Myocyte (in vitro differentiated cells): Measurements from ENCODE around the gene MYH14. TPM values are rescaled to one million over a fixed set of nuclear protein-coding genes. Genes with fewer than 3 reads are reported as not detected.
"Not testable (repeated sequence)": the region's sequence is repeated elsewhere in the genome, so short reads cannot be mapped to it uniquely, and the experiment has no call there.

Source experiments
- DNase-seq: peaks from one replicate; pipeline ENCODE4 v3.0.0-alpha.2; 2012; ENCODE audit warnings: low read depth
- total RNA-seq: library from RNA; depleted of rRNA; stranded (reverse); fragments of >200 nt; gene quantifications from 2 replicates; pipeline ENCODE4 v1.2.3, GENCODE V29; 2014

The MYH14 gene
- total RNA-seq, 1 donor from 2014 or later, result not detected

DNA sequence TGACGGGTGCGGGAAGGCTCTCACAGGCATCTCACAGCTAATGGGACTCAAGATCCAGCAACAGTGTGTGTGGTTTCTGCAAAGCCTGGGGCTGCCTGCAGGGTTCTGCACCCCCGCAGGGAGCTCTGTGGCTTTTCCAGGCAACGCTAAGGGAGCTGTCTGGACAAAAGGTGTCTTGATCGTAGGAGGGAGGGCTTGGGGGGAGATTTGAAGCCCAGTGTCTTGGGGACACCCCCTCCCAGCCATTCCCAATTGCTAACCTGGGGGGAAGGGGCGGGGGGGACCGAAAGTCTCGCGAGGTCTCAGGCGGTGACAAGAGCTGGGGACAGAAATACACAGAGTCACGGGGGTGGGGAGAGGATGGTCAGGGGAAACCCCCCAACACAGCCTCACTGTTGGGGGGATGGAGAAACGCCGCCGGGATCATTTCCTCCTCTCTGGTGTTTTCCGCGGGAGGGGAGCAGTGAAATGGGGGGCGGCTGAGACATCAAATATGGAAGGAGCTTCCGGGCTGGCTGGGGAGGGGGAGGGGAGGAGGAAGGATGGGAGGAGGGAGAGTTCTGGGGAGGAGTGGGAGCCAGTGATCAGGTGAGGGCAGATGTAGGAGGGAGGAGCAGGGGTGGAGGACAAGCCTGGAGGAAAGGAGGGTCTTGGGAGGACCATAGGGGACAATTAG, 112.5 kb downstream of the MYH14 start:
- no peak for DNase-seq

DNA sequence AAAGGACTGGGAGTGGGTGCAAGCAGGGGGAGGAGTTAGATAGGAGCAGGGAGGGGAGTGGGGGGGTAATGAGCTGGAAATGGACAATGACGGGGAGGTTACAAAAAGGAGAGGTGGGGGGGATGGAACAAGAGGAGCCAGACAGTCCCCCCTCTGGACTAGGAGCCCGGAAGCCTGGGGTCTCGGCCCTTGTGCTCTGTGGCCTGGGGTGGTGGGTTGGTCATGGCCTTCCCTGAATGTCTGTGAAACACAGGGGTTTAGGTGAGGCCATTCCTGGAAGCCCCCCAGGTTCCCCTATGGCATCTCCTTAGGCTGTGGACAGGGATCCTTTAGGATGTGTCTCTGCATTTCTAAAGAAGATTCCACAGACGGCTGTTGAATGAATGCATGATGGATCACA, 113.7 kb downstream of the MYH14 start:
- no peak for DNase-seq

DNA sequence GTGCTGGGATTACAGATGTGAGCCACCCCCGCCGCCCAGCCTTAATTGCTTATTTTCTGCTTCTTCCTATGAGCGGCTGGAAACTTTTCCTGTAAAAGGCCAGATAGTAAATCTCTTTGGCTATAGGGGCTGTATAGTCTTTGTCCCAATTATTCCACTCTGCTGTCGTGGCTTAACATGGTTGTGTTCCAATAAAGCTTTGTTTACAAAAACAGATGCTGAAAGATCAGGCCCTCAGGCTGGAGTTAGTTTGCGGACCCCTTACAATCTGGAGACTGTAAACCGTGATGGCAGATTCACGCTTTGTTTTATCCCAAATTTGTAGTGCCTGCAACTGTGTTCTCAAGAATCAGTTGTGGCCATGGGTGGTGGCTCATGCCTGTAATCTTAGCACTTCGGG, 115.0 kb downstream of the MYH14 start:
- DNase-seq, result no peak

DNA sequence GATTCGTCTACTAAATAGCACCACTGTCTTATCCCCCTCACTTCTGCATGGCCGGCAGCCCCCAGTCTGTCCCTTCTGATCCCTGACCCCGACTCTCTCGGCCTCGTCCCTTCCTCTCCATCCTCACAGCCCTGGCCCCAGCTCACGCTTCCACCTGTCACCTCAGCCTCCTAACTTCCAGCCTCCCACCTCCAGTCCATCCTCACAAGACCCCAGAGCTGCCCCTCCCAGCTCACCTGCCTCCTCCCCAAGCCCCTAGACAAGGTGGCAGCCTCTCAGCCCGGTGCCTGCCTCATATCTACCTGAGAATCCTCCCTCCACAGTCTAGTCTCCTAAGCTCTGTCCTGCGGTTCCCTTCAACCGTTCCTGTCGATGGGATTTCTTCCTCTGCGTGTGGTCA, 115.7 kb downstream of the MYH14 start:
- DNase-seq, result no peak

DNA sequence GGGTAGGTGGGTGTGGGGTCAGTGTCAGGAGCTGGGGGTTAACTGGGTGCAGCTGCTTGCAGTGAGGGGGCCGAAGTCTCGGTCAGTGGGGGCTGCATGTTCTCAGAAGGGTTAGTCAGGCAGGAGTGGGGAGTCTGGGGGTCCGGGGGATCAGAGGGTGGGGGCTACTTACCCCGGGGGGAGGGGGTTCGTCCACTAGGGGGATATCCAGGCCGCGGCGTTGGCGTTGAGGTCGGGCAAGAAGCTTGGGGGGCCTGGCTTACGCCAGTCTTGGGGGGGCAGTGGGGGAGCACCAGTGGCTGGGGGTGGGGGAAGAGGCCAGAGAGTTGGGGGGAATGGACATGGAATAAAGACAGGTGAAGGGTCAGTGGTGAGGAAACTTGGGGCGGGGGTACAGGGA, 116.6 kb downstream of the MYH14 start:
- no peak for DNase-seq

DNA sequence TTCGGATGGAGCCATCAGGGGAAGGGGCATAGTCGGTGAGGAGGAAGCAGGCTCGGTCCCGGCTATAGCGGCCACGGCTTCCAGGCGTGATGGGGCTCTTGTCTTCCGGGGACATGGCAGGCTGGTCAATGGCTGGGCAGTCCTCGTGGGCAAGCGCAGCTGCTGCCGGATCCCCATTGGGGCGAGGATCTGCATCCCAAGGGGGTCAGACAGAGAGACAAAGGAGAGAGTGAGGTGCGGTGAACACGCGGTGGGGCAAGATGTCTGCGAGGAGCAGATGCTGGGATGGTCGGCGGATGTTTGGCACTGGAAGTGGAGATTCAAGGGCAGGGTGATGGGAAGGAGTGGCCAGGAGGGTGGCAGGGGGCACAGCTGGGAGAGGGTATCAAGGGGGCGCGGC, 117.2 kb downstream of the MYH14 start:
- DNase-seq, result no peak

DNA sequence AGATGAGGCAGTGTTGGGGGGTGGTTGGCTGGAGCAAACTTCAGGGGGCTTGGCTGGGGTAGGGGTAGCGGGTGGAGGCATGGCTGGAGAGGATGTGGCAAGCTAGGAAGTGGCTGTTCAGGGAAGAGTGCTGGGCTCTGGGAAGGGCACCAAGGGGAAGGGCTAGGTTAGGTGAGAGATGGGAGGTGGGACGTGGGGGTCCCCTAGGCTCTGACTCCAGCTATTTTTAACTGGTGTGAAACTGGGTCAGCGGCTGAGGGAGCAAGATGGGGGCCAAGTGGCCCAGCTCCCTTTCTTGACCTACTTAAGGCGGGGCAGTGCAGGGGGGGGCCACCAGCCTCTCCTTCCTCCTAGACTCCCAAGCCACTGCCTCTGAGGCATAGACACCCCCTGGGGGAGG, 118.4 kb downstream of the MYH14 start:
- no peak for DNase-seq

DNA sequence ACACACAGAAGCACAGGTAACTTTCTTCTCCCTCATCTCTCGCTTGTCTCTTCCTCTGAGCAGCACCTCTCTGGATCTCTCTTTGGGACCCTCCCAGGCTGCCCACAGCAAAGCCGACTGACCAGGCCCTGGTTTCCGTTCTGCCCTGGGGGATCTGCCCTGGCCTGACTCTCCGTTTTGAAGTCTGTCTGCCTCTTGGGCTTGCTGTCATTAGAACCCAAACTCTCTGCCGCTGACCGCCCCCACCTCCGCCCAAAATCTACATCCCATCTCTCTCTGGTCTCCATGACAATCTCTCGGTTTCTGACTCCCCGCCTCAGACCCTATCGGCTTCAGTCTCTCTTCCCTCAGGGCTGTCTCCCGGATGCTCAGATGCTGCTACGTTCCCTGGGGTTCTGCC, 118.8 kb downstream of the MYH14 start:
- no peak for DNase-seq

DNA sequence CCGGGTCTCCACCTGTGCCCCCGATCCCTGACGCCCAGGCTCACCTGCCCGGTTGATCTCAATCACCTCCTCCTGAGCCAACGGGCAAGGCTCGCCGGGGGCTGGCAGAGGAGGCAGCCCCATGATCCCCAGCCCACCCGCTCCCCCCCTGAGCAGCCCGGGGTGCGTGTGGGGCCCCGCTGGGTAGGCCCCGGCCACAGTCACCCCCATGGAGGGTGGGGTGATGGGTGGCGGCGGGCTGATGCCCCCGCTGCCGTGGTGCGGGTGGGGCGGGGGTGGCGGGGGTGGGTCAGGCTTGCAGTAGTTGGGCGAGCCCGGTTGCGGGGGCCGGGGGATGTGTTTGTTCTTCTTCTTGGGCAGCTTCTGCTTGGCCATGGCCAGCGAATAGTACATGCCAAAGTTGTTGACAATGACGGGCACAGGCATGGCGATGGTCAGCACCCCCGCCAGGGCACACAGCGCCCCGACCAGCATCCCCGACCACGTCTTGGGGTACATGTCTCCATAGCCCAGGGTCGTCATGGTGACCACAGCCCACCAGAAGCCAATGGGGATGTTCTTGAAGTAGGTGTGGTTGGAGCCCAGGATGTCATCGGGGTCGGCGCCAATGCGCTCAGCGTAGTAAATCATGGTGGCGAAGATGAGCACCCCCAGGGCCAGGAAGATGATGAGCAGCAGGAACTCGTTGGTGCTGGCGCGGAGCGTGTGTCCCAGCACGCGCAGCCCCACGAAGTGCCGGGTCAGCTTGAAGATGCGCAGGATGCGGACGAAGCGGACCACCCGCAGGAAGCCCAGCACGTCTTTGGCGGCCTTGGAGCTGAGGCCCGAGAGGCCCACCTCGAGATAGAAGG, 119.7 kb downstream of the MYH14 start:
- no peak for DNase-seq

DNA sequence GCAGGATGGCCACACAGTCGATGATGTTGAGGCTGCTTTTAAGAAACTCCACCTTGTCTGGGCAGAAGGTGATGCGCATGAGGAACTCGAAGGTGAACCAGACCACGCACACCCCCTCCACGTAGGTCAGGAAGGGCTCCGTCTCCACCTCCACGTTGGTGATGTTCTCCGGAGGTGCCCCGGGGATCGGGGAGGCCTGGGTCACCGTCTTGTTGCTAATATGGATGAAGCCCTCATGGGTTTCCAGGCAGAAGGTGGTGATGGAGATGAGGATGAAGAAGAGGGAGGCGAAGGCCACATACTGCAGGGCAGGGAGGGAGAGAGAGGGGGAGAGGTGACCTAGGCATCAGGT, 120.3 kb downstream of the MYH14 start:
- no peak for DNase-seq

DNA sequence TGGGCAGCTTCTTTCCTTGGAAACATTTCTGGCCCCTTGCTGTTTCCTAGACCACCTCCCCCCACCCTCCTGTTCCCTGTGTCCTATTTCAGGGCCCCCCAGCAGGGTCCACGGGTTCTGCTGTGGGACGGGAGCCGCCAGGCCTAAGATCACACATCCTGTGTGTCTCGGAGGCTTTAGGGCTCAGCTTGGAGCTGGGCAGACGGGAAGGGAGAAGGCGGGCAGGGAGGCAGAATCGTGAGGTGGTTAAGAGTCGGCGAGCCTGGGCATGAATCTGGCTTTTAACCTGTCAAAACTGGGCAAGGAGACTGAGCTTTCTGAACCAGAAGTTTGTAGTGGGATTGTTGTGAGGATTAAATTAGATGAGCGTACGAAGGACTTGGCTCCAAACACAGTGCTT, 120.9 kb downstream of the MYH14 start:
- no peak for DNase-seq

DNA sequence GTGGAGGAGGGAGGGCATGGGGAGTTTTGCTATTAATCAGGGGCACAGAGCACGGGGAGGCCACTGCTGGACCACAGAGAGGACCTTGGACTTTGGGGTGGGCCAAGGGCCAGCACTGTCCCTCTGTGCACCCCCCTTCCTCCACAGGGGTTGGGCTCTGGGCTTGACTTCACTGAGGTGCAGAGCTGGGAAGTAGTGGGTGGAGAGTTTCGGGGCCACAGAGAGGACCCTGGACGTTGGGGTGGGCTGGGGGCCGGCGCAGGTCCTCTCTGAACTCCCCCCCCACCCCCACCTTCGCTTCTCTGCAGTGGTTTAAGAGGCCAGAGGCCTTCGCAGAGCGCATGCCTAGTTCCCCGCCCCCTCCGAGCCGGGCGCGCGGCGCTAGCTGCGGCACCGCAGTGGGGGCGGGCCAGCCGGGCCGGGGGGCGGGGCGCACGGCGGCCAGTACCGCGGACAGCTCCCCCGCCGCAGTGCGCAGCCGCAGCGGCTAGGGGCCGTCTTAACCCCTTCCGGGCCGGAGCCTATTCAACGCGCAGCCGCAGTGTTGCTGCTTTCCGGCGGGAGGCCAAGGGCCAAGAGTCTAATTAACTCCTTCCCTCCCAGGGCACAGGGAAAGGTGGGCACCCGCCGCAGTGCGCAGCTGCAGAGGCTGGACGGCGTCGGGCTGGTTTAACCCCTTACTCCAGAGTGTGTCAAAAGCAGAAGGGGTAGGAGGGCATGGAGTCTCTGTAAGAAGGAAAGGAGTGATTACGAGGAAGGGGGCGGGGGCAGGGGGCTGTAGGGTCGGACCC, 122.1 kb downstream of the MYH14 start:
- DNase-seq, result peak; percentile 16

DNA sequence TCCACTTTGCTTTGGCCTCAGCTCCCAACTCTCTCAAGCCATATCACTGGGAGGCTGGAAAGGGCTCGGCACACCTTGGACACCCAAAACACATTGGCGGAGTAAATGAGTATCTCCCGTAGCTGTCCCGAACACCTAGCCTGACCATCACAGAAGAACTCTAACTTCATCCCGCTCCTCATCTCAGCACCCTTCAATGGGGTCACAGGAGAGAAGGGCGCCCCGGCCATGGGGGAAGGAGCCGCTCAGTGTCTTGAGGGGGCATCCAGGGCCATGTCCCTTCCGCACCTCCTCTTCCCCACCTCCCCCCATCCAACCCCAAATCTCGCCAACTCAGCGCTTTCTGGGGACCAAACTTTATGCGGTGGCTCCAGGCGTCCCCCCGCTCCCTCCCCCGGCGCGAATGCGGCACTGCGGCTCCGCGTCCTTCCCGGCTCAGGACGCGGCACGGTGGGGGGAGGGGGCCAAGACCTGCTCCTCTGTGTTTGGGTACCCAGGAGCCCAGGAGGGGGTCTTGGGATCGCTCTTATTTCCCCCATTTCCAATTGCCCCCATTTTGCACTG, 122.8 kb downstream of the MYH14 start:
- DNase-seq, result no peak

DNA sequence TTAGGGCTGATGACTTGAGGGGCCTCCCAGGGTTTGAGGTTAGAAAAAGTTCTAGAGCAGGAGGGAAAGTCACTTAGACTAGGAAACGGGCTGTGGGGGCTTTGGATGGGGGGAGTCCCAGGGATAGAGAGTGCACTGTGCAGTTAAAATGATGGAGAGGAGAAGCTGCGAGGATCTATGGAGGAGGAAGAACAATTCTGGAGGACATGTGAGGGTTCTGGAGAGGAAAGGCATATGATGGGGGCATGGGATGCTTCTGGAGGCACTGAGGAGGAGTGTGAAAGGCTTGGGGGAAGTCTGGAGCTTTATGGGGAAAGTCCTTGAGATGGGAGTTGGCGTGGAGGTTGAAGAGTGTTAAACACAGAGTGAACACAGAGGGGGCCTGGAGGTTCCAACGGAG, 123.6 kb downstream of the MYH14 start:
- DNase-seq, result no peak

DNA sequence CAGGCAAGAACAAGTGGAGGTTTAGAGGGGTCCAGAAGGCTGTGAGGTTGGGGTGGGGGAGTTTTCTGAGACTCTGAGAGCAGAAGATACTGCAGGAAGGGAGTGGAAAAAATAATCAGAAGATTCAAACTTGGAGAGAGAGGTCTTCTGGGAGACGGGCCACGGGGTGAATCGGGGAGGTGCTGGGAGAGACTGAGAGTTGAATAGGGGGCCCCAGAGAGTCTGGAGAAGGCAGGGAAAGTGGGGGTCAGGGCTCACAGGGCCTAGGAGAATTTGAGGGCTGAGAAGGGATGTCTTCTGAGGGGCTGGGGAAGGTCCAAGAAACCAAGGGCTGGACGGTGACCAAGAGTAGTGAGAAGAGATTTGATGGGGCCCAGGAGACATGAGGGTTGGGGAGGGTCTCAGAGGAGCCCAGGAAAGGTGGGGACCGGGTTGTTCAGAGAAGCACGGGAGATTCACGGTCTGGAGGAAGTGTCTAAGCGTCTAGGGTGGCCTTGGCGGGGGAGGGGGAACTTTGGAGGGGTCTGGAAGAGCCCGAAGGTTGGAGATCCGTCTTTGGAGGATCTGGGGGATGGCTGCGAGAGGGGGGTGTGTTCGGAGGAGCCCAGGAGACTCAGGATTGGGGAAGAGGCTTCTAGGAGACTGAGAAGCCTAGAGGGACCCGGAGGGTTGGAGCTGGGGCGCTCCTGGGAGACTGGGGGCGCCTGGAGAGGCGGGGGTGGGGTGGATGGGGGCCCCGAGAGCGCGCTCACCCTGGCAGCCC, 124.2 kb downstream of the MYH14 start:
- no peak for DNase-seq

DNA sequence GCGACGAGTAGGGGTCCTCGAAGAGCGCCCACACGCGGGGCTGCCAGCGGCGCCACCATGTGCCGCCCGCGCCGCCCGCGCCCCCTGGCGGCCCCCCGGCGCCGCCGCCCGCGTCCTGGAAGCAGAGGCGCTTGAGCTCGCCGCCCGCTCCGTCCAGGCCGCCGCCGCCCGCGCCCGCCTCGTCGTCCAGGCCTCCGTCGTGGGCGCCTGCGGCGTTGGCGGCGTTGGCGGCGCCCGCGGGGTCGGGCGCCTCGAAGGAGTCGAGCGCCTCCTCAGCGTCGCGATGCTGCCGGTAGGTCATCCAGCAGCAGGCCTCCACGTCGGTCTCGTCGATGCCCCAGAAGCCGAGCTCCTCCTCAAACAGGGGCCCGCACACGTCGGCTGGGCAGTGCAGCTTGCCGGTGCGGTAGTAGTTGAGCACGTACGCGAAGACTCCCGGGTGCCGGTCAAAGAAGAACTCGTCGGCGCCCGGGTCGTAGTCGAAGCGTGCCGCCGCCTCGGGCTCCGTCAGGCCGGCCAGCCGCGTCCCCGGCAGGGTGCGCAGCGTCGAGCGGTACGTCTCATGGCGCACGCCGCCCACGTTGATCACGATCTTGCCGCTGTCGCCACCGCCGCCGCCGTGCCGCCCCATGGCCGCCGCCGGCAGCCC, 124.9 kb downstream of the MYH14 start:
- no peak for DNase-seq

DNA sequence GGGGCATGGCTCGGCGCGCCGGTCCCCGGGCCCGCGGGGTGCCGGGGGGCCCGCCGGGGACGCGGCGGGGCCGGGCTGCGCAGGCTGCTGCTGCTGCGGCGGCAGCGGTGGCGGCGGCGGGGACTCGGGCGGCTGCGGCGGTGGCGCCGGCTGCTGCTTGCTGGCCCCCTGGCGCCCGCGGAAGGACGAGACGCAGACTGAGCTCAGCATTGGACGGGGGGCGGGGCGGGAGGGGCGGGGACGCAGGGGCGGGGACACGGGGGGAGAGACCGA, 125.4 kb downstream of the MYH14 start:
- DNase-seq, result no peak

DNA sequence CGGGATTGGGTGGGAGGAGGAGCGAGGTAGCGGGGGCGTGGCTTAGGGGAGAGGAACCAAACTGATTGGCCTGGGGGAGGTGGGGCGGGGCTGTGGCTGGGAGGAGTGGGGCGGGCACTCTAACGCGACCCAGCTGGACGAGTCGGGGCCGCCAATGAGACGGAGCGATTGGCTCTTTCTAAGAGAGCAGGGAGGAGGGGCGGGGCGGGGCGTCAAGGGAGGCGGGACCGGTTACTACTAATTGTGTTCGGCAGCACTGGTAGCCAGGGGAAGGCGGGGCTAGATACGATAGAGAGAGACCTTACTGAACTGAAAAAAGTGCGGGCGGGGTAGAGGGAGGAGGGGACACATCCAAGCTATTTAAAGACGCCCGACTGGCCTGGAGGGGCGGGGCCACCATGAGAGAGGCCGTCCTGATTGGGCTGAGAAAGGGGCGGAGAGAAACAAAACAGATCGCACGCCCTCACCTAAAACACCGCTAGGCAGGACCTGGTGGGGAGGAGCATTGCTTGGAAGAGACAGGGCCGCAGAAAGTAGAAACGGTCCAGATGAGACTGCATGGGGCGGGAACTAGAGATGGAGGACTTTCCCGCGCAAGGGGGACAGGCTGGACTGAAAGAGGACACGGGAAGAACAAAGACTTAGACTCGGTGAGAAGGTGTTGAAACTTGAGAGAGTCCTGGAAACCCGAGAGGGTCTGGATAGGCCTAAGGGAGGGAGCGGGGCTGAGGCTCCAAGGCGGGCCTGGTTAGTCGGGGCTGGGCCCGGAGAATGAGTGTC, 125.9 kb downstream of the MYH14 start, which contains the start of gene KCNC3:
Gene KCNC3 (minus strand): TSS at position 232 of the 780 bp plus-strand sequence. CDS start 295 bp downstream, outside the sequence.
- DNase-seq, result no peak

DNA sequence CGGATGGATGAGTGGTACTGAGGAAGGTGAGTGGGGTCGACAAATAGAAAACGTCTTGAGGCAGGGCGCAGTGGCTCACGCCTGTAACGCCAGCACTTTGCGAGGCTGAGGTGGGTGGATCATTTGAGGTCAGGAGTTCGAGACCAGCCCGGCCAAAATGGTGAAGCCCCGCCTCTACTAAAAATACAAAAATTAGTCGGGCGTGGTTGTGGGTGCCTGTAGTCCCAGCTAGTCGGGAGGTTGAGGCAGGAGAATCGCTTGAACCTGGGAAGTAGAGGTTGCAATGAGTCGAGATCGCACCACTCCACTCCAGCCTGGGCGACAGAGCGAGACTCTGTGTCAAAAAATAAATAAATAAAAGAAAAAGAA, 126.5 kb downstream of the MYH14 start:
- DNase-seq, result not testable (repeated sequence)
